HepG2 (cell line): Measurements from ENCODE around the gene GRM4. TPM values are rescaled to one million over a fixed set of nuclear protein-coding genes. Genes with fewer than 3 reads are reported as not detected.

Experiments
- ATAC-seq: fragments of 200-7000 bp; cut with Tn5 transposase; 3 replicates; pipeline ENCODE4 v1.9.1; 2020; ENCODE audit warnings: mild to moderate bottlenecking, moderate library complexity
- BruUV-seq: library from RNA; stranded (reverse); fragments of 400-500 nt; replicated peaks from 2 replicates; lab custom pipeline; 2021; lab: Mats Ljungman, UMichigan
- CTCF ChIA-PET: fragments of 300-600 bp; formaldehyde crosslinking; extraction: SDS; loops from one replicate; lab custom pipeline; 2021; ENCODE audit warnings: low total read pairs, inconsistent platforms, low intra/inter-chr PET ratio; lab: Yijun Ruan, JAX
- POLR2A ChIA-PET: fragments of 350-600 bp; sonication (Branson Sonifier 250); formaldehyde crosslinking; loops from one replicate; lab custom pipeline; 2020; ENCODE audit warnings: antibody characterized with exemption, inconsistent platforms; lab: Yijun Ruan, JAX
- DNase-seq: peaks from one replicate; pipeline ENCODE4 v3.0.0-alpha.2; 2015; ENCODE audit warnings: low spot score
- FAIRE-seq: peaks from 3 replicates; lab custom pipeline; 2011; peaks lifted over from hg19 to GRCh38; lab: Jason Lieb, UNC
- H2AFZ ChIP-seq: one replicate; pipeline ENCODE4 v1.6.1; 2011; ENCODE audit warnings: low read length, inconsistent platforms
- H3K27ac ChIP-seq: fragments of 300-600 bp; 3 replicates; pipeline ENCODE4 v1.8.0; 2011; ENCODE audit warnings: mixed run types, mild to moderate bottlenecking, mixed read lengths, low read length, inconsistent platforms; ENCODE audit not compliant: insufficient read depth; ENCODE audit errors: extremely low read length
- H3K27me3 ChIP-seq, 2 experiments: fragments of 200-600 bp in 1 of 2; 2 replicates in 1 of 2; 3 replicates in 1 of 2; pipeline versions ENCODE4 v1.6.0 to v1.8.0; 2011; ENCODE audit warnings: low read length in 2 of 2, mild to moderate bottlenecking in 2 of 2, moderate library complexity in 2 of 2, inconsistent platforms in 1 of 2; ENCODE audit not compliant: insufficient read depth in 2 of 2, control insufficient read depth in 1 of 2
- H3K36me3 ChIP-seq, 2 experiments: fragments of 200-600 bp in 1 of 2; replicated peaks in 1 of 2; 2 replicates in 1 of 2; 3 replicates in 1 of 2; pipeline versions ENCODE4 v1.5.1 to v1.8.0; 2011; ENCODE audit warnings: low read length in 2 of 2, inconsistent platforms in 1 of 2; ENCODE audit not compliant: insufficient read depth in 2 of 2, control insufficient read depth in 1 of 2
- H3K4me1 ChIP-seq: 2 replicates; pipeline ENCODE4 v1.5.1; 2012; ENCODE audit warnings: low read length, inconsistent platforms; ENCODE audit not compliant: insufficient read depth
- H3K4me2 ChIP-seq: 2 replicates; pipeline ENCODE4 v1.6.0; 2011; ENCODE audit warnings: low read depth, low read length, inconsistent platforms
- H3K4me3 ChIP-seq, 3 experiments: fragments of 200-600 bp in 1 of 3; sonication (generic), shearing (Covaris generic) in 1 of 3; replicated peaks in 1 of 3; 2 replicates each; pipeline ENCODE4 v1.5.1; 2011 to 2016; ENCODE audit warnings: low read length in 3 of 3, inconsistent platforms in 2 of 3, low read depth in 2 of 3, mild to moderate bottlenecking in 2 of 3, control low read depth in 1 of 3, mixed read lengths in 1 of 3; ENCODE audit not compliant: insufficient read depth in 1 of 3
- H3K79me2 ChIP-seq: one replicate; pipeline ENCODE4 v1.6.1; 2011; ENCODE audit warnings: low read length, inconsistent platforms; ENCODE audit not compliant: insufficient read depth
- H3K9ac ChIP-seq: 2 replicates; pipeline ENCODE4 v1.6.0; 2011; ENCODE audit warnings: mild to moderate bottlenecking, low read depth, low read length, inconsistent platforms; ENCODE audit not compliant: insufficient read depth
- H3K9me3 ChIP-seq: 2 replicates; pipeline ENCODE4 v1.5.1; 2012; ENCODE audit warnings: mild to moderate bottlenecking, low read length
- H4K20me1 ChIP-seq: 2 replicates; pipeline ENCODE4 v1.6.0; 2011; ENCODE audit warnings: inconsistent platforms, mild to moderate bottlenecking, low read length, moderate library complexity; ENCODE audit not compliant: insufficient read depth
- KDM5B ChIP-seq: sonication (generic); formaldehyde crosslinking; IDR thresholded peaks from 2 replicates; pipeline ENCODE4 v1.4.0; 2020; ENCODE audit warnings: missing genetic modification reagents, mild to moderate bottlenecking, borderline replicate concordance
- ZNF280B ChIP-seq: sonication (generic); formaldehyde crosslinking; IDR thresholded peaks from 2 replicates; pipeline ENCODE4 v1.5.0; 2020; ENCODE audit warnings: missing genetic modification reagents, mild to moderate bottlenecking, borderline replicate concordance
- ZNF34 ChIP-seq: sonication (generic); formaldehyde crosslinking; IDR thresholded peaks from 2 replicates; pipeline ENCODE4 v1.4.0; 2020; ENCODE audit warnings: mild to moderate bottlenecking, missing genetic modification reagents, borderline replicate concordance
- WGBS: methylation state at CpG from one replicate; pipeline ENCODE4 v1.1.6; 2017; ENCODE audit warnings: low lambda C conversion rate; 5-methylcytosine and 5-hydroxymethylcytosine counted together
- in situ Hi-C: cut with HindIII; loops from 2 replicates; pipeline ENCODE4 v1.10.0; 2017; ENCODE audit warnings: low pct_unique_long_range_greater_than_20kb; ENCODE audit not compliant: extremely low pct_ligation_motif_present
- intact Hi-C: fragments of 100-400 bp; cut with micrococcal nuclease; formaldehyde crosslinking; loops from one replicate; pipeline ENCODE4 v1.10.0; 2022; ENCODE audit not compliant: unreplicated experiment
- polyA plus RNA-seq, 8 experiments: library from polyadenylated mRNA; depleted of rRNA in 3 of 8; stranded (reverse) in 7 of 8; unstranded in 1 of 8; fragments of >200 nt; fragmentation: Illumina TruSeq in 4 of 8; extraction: Trizol in 4 of 8; gene quantifications; 2 replicates each; pipeline versions ENCODE4 v1.2.1 to v1.2.3, GENCODE V29; 2011 to 2016; ENCODE audit warnings: low read depth in 4 of 8, missing spikeins in 1 of 8, mixed read lengths in 1 of 8; ENCODE audit not compliant: insufficient read depth in 1 of 8
- total RNA-seq, 5 experiments: library from RNA; depleted of rRNA; stranded (reverse); fragments of >200 nt; fragmentation: Illumina TruSeq; extraction: Trizol; gene quantifications; 2 replicates each; pipeline ENCODE4 v1.2.3, GENCODE V29; 2016; ENCODE audit warnings: low read depth in 1 of 5
- TF ChIP-seq, protein P1 (sequence below): sonication (generic); formaldehyde crosslinking; IDR thresholded peaks from 2 replicates; pipeline ENCODE4 v1.5.0; 2020; ENCODE audit warnings: mild to moderate bottlenecking, missing genetic modification reagents

GRM4 gene
- total and polyA plus RNA-seq, 2 of the 13 experiments (the other 11 are each of a cell fraction or from before 2014, with no cell fraction given) = not detected

DNA sequence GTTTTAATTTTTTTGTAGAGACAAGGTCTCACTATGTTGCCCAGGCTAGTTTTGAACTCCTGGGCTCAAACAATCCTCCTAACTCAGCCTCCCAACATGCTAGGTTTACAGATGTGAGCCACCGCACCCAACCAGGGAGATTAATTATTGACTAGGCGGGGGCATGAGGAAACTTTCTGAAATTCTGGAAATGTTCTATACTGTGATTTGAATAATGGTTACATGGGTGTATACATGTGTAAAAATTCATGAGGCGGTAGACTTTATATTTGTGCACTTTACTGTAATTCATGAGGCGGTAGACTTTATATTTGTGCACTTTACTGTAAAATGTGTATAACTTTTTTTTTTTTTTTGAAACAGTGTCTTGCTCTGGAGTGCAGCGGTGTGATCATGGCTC lies 147.2 kb downstream of the GRM4 start:
- intact Hi-C loops = no loop called here
- TF ChIP-seq KDM5B (no peak), ZNF280B (CRISPR knock-in tag) (no peak), ZNF34 (CRISPR knock-in tag) (no peak)
- TF ChIP-seq, protein P1, sequence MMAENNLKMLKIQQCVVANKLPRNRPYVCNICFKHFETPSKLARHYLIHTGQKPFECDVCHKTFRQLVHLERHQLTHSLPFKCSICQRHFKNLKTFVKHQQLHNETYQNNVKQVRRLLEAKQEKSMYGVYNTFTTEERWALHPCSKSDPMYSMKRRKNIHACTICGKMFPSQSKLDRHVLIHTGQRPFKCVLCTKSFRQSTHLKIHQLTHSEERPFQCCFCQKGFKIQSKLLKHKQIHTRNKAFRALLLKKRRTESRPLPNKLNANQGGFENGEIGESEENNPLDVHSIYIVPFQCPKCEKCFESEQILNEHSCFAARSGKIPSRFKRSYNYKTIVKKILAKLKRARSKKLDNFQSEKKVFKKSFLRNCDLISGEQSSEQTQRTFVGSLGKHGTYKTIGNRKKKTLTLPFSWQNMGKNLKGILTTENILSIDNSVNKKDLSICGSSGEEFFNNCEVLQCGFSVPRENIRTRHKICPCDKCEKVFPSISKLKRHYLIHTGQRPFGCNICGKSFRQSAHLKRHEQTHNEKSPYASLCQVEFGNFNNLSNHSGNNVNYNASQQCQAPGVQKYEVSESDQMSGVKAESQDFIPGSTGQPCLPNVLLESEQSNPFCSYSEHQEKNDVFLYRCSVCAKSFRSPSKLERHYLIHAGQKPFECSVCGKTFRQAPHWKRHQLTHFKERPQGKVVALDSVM (CRISPR knock-in tag) = peak; percentile 33; the same call in 1 of the 2 replicates
- H2AFZ ChIP-seq = no peak overlapping the region
- no peaks in the 10 kb centered on the region for H3K36me3 ChIP-seq
- no peak overlapping the region for H3K4me3 ChIP-seq
- in situ Hi-C loops = no loop called here
- H3K9me3 ChIP-seq = no peaks in the 10 kb centered on the region
- CTCF ChIA-PET = no interaction called here
- no peaks in the 10 kb centered on the region for H3K79me2 ChIP-seq
- peaks cover 9 to 52% of the 10 kb centered on the region in 2 experiments; a peak in 4 of 5 replicates for H3K27me3 ChIP-seq
- 55% methylated on average over 5 of the region's 5 CpGs for WGBS
- BruUV-seq = no TSS peak
- DNase-seq = no peak
- ATAC-seq = no peak
- no peaks in the 10 kb centered on the region for H4K20me1 ChIP-seq
- no peak overlapping the region for H3K27ac ChIP-seq
- no peak overlapping the region for H3K4me2 ChIP-seq
- H3K4me1 ChIP-seq = peaks cover 15% of the 10 kb centered on the region
- no peak overlapping the region for H3K9ac ChIP-seq
- no peak for FAIRE-seq
- POLR2A ChIA-PET = no interaction called here
